Body of pancreas (tissue), 4 donors: ENCODE results near the gene ATP2B1.

Experiments
- CTCF ChIP-seq, 7 experiments: fragments of 450-650 bp in 4 of 7; fragments of 200-600 bp in 3 of 7; sonication (generic) in 3 of 7; IDR thresholded peaks; one replicate each; pipeline ENCODE4 v1.5.1; 2016 to 2019; ENCODE audit warnings: antibody characterized with exemption in 7 of 7
- POLR2A ChIP-seq, 3 donors: fragments of 450-650 bp; IDR thresholded peaks; one replicate each; pipeline ENCODE4 v1.6.1; 2016; ENCODE audit warnings: antibody characterized with exemption in 3 of 3, mild to moderate bottlenecking in 2 of 3

DNA sequence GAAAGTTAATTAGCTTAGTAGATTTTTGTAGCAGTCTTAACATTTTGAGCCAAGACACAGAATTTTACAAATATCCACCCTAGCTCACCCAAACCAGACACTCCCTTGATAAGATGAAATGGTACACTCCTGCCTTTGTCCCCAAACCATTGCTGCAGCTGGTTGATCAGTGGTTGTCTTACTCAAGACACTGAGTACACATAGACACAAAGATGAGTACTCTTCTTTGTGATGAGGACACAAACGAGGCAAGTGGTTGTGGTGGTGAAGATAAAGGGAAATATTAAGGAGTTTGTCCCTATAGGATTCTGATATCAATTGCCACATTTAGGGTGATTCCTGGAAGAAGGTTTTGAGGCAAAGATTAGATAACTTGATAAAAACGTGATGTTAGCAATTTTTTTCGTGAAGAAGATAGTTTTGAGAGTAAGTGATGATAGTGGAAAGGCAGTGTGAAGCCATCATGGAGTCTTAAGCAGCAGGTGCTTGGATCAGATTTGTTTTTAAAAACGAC, 21.4 kb upstream of the ATP2B1 start:
- TF ChIP-seq CTCF (IDR thresholded peaks at IDR 0.05) = no peak
- no peak for TF ChIP-seq POLR2A (IDR thresholded peaks at IDR 0.05)
